Thyroid gland (tissue), 4 donors: Measurements from ENCODE around the gene SLC7A1.

Experiments used
- CTCF ChIP-seq, 6 experiments: fragments of 200-600 bp in 3 of 6; fragments of 450-650 bp in 3 of 6; sonication (generic) in 3 of 6; IDR thresholded peaks; one replicate each; pipeline ENCODE4 v1.5.1; 2016 to 2019; ENCODE audit warnings: antibody characterized with exemption in 6 of 6, mild to moderate bottlenecking in 2 of 6, inconsistent platforms in 1 of 6, moderate library complexity in 1 of 6
- POLR2A ChIP-seq, 2 donors: fragments of 450-650 bp; IDR thresholded peaks; one replicate each; pipeline ENCODE4 v1.6.1; 2017; ENCODE audit warnings: antibody characterized with exemption in 2 of 2, mild to moderate bottlenecking in 2 of 2, moderate library complexity in 1 of 2

- TF ChIP-seq CTCF (IDR thresholded peaks at IDR 0.05): no peak
- TF ChIP-seq POLR2A (IDR thresholded peaks at IDR 0.05): no peak
Observed at GRCh38 chr13:29519921-29520320, 75.6 kb downstream of the SLC7A1 start.
